HFFc6 (cell line): ENCODE data around the gene MLLT11. TPM values are rescaled to one million over a fixed set of nuclear protein-coding genes. Genes with fewer than 3 reads are reported as not detected.

Experiments used
- DNase-seq: peaks from one replicate; pipeline ENCODE4 v3.0.0-alpha.2; 2018
- H3K27ac Mint-ChIP-seq: 2 replicates; pipeline ENCODE4 v1.8.0; 2020; ENCODE audit warnings: mild to moderate bottlenecking, mixed read lengths
- H3K27me3 Mint-ChIP-seq: 2 replicates; pipeline ENCODE4 v1.8.0; 2021; ENCODE audit warnings: mild to moderate bottlenecking, moderate library complexity, mixed read lengths; ENCODE audit not compliant: insufficient read depth
- H3K36me3 Mint-ChIP-seq: 2 replicates; pipeline ENCODE4 v1.8.0; 2021; ENCODE audit warnings: low read depth, mixed read lengths
- H3K4me1 Mint-ChIP-seq: 2 replicates; pipeline ENCODE4 v1.8.0; 2020; ENCODE audit warnings: low read depth, mixed read lengths
- H3K4me3 Mint-ChIP-seq: 2 replicates; pipeline ENCODE4 v1.8.0; 2020; ENCODE audit warnings: mild to moderate bottlenecking, moderate library complexity, mixed read lengths
- H3K9me3 Mint-ChIP-seq: 2 replicates; pipeline ENCODE4 v1.8.0; 2020; ENCODE audit warnings: mild to moderate bottlenecking, mixed read lengths
- total RNA-seq, 6 experiments: library from RNA; stranded (reverse); fragmentation: NEBNext Ultra II Directional; extraction: Animal tissue kit (Norgen Biotek cat#: 25700); gene quantifications; 2 replicates in 1 of 6; 3 replicates in 5 of 6; pipeline ENCODE4 v1.2.3, GENCODE V29; 2021
- TF ChIP-seq, protein P1 (sequence below): fragments of 200-600 bp; sonication (generic); IDR thresholded peaks from 2 replicates; pipeline ENCODE4 v1.5.0; 2021; ENCODE audit warnings: antibody characterized with exemption, mild to moderate bottlenecking

The MLLT11 gene
- total RNA-seq, 6 experiments from 2014 or later: 9.3 to 11.7 (median 10.8) TPM

DNA sequence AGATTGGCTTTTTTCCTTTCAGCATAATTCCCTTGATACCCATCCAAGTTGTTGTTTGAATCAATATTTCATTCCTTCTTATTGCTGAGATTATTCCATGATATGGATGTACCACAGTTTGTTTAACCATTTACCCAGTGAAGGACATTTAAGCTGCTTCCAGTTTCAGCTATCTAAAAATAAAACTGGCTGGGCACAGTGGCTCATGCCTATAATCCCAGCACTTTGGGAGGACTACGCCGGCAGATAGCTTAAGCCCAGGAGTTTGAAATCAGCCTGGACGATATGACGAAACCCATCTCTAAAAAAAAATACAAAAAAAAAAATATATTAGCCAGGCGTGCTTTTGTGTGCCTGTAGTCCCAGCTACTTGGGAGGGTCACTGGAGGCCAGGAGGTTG, 53.7 kb downstream of the MLLT11 start:
- no peak overlapping the region for H3K27ac Mint-ChIP-seq
- no peaks in the 10 kb centered on the region for H3K27me3 Mint-ChIP-seq
- H3K4me3 Mint-ChIP-seq: no peak overlapping the region
- TF ChIP-seq, protein P1, sequence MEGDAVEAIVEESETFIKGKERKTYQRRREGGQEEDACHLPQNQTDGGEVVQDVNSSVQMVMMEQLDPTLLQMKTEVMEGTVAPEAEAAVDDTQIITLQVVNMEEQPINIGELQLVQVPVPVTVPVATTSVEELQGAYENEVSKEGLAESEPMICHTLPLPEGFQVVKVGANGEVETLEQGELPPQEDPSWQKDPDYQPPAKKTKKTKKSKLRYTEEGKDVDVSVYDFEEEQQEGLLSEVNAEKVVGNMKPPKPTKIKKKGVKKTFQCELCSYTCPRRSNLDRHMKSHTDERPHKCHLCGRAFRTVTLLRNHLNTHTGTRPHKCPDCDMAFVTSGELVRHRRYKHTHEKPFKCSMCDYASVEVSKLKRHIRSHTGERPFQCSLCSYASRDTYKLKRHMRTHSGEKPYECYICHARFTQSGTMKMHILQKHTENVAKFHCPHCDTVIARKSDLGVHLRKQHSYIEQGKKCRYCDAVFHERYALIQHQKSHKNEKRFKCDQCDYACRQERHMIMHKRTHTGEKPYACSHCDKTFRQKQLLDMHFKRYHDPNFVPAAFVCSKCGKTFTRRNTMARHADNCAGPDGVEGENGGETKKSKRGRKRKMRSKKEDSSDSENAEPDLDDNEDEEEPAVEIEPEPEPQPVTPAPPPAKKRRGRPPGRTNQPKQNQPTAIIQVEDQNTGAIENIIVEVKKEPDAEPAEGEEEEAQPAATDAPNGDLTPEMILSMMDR: no peak
- no peaks in the 10 kb centered on the region for H3K4me1 Mint-ChIP-seq
- no peaks in the 10 kb centered on the region for H3K36me3 Mint-ChIP-seq
- no peak for DNase-seq
- H3K9me3 Mint-ChIP-seq: no peaks in the 10 kb centered on the region

Other genes starting within 250 kb of the MLLT11 start
- 10 to 100 TPM; 21.7 to 28.0 (median 25.2) TPM for gene ARNT, start 183.8 kb upstream of the MLLT11 start, total RNA-seq
- gene CTXND2, start 173.3 kb upstream of the MLLT11 start, total RNA-seq: not detected
- gene SETDB1, start 134.0 kb upstream of the MLLT11 start, total RNA-seq: 10 to 100 TPM; 21.0 to 25.7 (median 23.4) TPM
- gene CERS2, start 85.6 kb upstream of the MLLT11 start, total RNA-seq: 100 to 1,000 TPM; 189 to 305 (median 255) TPM
- under 1 TPM; 0.28 to 0.55 (median 0.46) TPM for gene ANXA9, start 78.1 kb upstream of the MLLT11 start, total RNA-seq
- gene MINDY1, start 53.5 kb upstream of the MLLT11 start, total RNA-seq: 10 to 100 TPM in 1 of 6 experiments, 1 to 10 TPM in 5; 8.3 to 11.9 (median 9.0) TPM
- 10 to 100 TPM in 1 of 6 experiments, 1 to 10 TPM in 5; 6.6 to 10.0 (median 7.7) TPM for gene PRUNE1, start 51.9 kb upstream of the MLLT11 start, total RNA-seq
- under 1 TPM in 5 of 6 experiments, not detected in 1; 0.06 to 0.31 (median 0.12) TPM for gene BNIPL, start 23.8 kb upstream of the MLLT11 start, total RNA-seq
- 1 to 10 TPM; 3.0 to 6.6 (median 4.6) TPM for gene C1orf56, start 12.6 kb upstream of the MLLT11 start, total RNA-seq
- 10 to 100 TPM; 63.2 to 75.1 (median 68.3) TPM for gene CDC42SE1, start 775 bp upstream of the MLLT11 start, total RNA-seq
- 10 to 100 TPM; 10.6 to 12.2 (median 11.5) TPM for gene GABPB2, start 10.4 kb downstream of the MLLT11 start, total RNA-seq
- 1 to 10 TPM in 5 of 6 experiments, under 1 TPM in 1; 0.94 to 1.5 (median 1.4) TPM for gene SEMA6C, start 86.2 kb downstream of the MLLT11 start, total RNA-seq
- gene TNFAIP8L2, start 96.3 kb downstream of the MLLT11 start, total RNA-seq: not detected
- 1 to 10 TPM; 5.0 to 6.6 (median 6.0) TPM for gene LYSMD1, start 105.5 kb downstream of the MLLT11 start, total RNA-seq
- 10 to 100 TPM; 38.4 to 45.7 (median 41.5) TPM for gene SCNM1, start 105.7 kb downstream of the MLLT11 start, total RNA-seq
- gene TMOD4, start 115.6 kb downstream of the MLLT11 start, total RNA-seq: 1 to 10 TPM in 1 of 6 experiments, under 1 TPM in 2, not detected in 3; 0.40 to 1.1 (median 0.99) TPM
- gene VPS72, start 129.8 kb downstream of the MLLT11 start, total RNA-seq: 10 to 100 TPM; 57.8 to 87.4 (median 73.9) TPM
- 10 to 100 TPM; 85.4 to 98.6 (median 90.6) TPM for gene PIP5K1A, start 138.2 kb downstream of the MLLT11 start, total RNA-seq
- gene PSMD4, start 194.3 kb downstream of the MLLT11 start, total RNA-seq: 100 to 1,000 TPM; 194 to 228 (median 217) TPM
- gene ZNF687, start 221.9 kb downstream of the MLLT11 start, total RNA-seq: 10 to 100 TPM; 14.6 to 18.3 (median 15.9) TPM